Activated naive CD4-positive, alpha-beta T cell treated with anti-CD3 and anti-CD28 coated beads, Interleukin-2, amount 50 U/mL, for 24 hours (primary cell): ENCODE data around the gene CTDSP1.

ENCODE experiments used
- H3K27ac Mint-ChIP-seq: one replicate; pipeline ENCODE4 v1.8.0; 2021; ENCODE audit warnings: mild to moderate bottlenecking, mixed read lengths
- H3K27me3 Mint-ChIP-seq: one replicate; pipeline ENCODE4 v1.8.0; 2021; ENCODE audit warnings: mixed read lengths
- H3K36me3 Mint-ChIP-seq: one replicate; pipeline ENCODE4 v1.8.0; 2021; ENCODE audit warnings: mixed read lengths
- H3K4me1 Mint-ChIP-seq: one replicate; pipeline ENCODE4 v1.8.0; 2021; ENCODE audit warnings: mixed read lengths
- H3K4me3 Mint-ChIP-seq: one replicate; pipeline ENCODE4 v1.8.0; 2021; ENCODE audit warnings: mild to moderate bottlenecking, mixed read lengths
- H3K9me3 Mint-ChIP-seq: one replicate; pipeline ENCODE4 v1.8.0; 2021; ENCODE audit warnings: mixed read lengths

CTDSP1 gene

DNA sequence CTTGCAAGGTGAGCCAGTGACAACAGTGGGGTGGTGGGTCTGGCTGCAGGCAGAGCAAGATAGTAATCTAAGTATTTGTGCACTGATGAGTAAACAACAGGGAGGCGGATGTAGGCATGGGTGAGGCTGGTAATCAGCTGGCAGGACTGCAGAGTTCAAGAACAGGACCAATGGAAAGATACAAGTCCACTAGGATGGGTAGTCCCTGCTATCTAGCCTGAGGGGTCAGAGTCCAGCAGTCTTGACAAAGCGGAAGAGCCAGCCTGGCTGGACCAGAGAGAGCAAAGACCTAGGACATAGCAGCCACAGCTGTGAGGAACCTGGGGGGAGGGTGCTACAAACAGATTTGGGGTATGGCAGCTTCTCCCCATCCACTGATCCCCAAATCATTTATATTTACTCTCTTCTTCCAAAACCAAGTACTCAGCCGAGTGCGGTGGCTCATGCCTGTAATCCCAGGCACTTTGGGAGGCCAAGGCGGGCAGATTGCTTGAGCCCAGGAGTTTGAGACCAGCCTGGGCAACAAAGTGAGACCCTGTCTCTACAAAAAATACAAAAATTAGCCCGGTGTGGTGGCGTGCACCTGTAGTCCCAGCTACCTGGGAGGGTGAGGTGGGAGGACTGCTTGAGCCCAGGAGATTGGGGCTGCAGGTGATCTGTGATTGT is 45.2 kb downstream of the CTDSP1 start:
- H3K9me3 Mint-ChIP-seq: no peaks in the 10 kb centered on the region
- no peak overlapping the region for H3K4me3 Mint-ChIP-seq
- no peaks in the 10 kb centered on the region for H3K27me3 Mint-ChIP-seq
- no peaks in the 10 kb centered on the region for H3K4me1 Mint-ChIP-seq
- H3K27ac Mint-ChIP-seq: no peak overlapping the region
- peaks cover 9% of the 10 kb centered on the region for H3K36me3 Mint-ChIP-seq

- Mint-ChIP-seq H3K27ac (no peak overlapping the region), H3K27me3 (no peaks in the 10 kb centered on the region), H3K9me3 (no peaks in the 10 kb centered on the region), H3K4me1 (no peaks in the 10 kb centered on the region), H3K36me3 (peaks cover 9% of the 10 kb centered on the region), H3K4me3 (no peak overlapping the region)
Observed at GRCh38 chr2:218445602-218446001, 45.9 kb downstream of the CTDSP1 start.

DNA sequence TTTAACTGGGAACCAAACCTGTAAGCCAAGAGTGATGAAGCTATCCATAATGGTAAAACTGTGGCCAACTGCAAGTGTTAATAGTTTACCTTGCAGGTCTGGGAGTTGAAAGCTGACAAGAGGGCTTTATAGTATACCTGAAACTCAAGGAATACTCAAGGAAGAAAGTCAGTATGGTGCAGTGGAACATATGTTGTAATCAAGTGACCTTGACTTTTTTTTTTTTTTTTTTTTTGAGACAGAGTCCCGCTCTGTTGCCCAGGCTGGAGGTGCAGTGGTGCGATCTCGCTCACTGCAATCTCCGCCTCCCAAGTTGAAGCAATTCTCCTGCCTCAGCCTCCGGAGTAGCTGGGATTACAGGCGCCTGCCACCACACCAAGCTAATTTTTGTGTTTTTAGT is 46.9 kb downstream of the CTDSP1 start:
- Mint-ChIP-seq H3K4me1 (no peaks in the 10 kb centered on the region), H3K27me3 (no peaks in the 10 kb centered on the region), H3K36me3 (peaks cover 9% of the 10 kb centered on the region), H3K9me3 (no peaks in the 10 kb centered on the region), H3K4me3 (no peak overlapping the region), H3K27ac (no peak overlapping the region)

- Mint-ChIP-seq H3K27ac (no peak overlapping the region), H3K4me3 (no peak overlapping the region), H3K9me3 (no peaks in the 10 kb centered on the region), H3K36me3 (peaks cover 9% of the 10 kb centered on the region), H3K27me3 (no peaks in the 10 kb centered on the region), H3K4me1 (no peaks in the 10 kb centered on the region)
Observed at GRCh38 chr2:218447072-218447471, 47.4 kb downstream of the CTDSP1 start.

DNA sequence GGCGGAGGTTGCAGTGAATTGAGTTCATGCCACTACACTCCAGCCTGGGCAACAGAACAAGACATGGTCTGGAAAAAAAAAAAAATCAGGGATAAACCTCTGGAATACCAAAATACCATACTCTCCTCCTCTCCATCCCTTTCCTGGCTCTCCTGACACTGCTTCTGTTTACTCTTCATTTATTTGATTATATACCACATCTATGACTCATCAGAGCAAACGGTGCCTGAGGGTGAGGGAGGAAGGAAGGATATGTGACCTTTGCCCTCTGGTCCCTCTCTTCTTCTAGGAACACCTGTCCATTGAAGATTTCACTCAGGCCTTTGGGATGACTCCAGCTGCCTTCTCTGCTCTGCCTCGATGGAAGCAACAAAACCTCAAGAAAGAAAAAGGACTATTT is 49.3 kb downstream of the CTDSP1 start:
- Mint-ChIP-seq H3K27ac (no peak overlapping the region), H3K4me1 (no peaks in the 10 kb centered on the region), H3K9me3 (no peaks in the 10 kb centered on the region), H3K27me3 (no peaks in the 10 kb centered on the region), H3K4me3 (no peak overlapping the region), H3K36me3 (peaks cover 15% of the 10 kb centered on the region)

DNA sequence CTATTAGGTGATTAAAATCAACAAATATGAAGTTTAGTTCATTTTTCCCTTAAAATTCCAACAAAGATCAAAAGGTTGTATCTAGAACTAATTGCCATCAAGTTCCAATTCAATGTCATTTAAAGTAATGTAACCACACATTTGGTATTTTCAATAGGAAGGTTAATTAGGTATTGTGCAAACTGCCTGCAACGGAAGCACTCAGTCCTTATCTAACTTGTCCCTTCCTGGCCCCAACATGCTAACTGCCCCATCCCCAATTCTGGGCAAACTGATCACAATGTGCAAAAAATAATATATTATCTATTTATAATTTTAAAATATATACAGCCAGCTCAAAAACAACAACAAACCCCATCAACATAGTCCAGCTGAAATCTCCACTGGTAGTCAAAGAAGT is 52.4 kb downstream of the CTDSP1 start:
- Mint-ChIP-seq H3K36me3 (peaks cover 32% of the 10 kb centered on the region), H3K27me3 (no peaks in the 10 kb centered on the region), H3K27ac (no peak overlapping the region), H3K4me3 (no peak overlapping the region), H3K9me3 (no peaks in the 10 kb centered on the region), H3K4me1 (no peaks in the 10 kb centered on the region)
